GM19395 (cell line): ENCODE results near the gene DYNC2LI1.

Experiments
- ATAC-seq: cut with Tn5 transposase; IDR thresholded peaks from one replicate; pipeline ENCODE4 v1.9.1; 2021; ENCODE audit warnings: mild to moderate bottlenecking, moderate library complexity; ENCODE audit not compliant: unreplicated experiment

The DYNC2LI1 gene

DNA sequence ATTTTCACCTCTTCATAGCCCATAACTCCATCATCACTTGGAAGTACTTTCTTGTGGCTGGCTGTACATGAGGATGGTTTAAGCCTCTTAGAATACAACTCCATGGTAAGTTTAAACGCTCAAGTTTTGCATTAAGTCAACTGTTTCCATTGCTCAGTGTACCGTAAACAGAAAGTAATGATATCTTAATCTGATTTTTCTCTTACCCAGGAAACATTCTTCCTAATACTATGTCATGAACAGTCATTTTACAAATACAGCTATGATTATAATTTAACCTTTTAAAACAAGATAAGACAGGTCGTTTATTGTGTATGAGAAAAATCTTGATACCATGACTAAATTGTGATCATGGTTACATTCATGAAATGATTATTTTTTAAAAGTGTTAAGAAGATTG is 11.6 kb upstream of the DYNC2LI1 start:
- no peak for ATAC-seq

DNA sequence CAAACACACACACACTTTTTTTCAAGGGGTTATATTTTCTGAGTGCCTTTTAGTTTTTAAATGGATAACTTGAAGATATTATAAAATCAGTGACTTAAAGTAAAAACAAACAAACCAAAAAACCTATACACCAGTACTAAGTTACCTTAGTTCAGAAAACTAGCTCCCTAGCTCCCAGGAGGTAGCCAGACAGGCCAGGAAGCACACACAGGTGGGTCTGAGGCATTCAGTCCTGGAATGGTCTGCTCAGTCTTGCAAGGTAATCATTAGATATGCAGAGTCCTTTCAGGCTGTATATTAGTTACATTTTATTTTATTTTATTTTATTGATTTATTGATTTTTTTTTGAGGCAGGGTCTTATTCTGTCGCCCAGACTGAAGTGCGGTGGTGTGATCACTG is 10.7 kb upstream of the DYNC2LI1 start:
- no peak for ATAC-seq

DNA sequence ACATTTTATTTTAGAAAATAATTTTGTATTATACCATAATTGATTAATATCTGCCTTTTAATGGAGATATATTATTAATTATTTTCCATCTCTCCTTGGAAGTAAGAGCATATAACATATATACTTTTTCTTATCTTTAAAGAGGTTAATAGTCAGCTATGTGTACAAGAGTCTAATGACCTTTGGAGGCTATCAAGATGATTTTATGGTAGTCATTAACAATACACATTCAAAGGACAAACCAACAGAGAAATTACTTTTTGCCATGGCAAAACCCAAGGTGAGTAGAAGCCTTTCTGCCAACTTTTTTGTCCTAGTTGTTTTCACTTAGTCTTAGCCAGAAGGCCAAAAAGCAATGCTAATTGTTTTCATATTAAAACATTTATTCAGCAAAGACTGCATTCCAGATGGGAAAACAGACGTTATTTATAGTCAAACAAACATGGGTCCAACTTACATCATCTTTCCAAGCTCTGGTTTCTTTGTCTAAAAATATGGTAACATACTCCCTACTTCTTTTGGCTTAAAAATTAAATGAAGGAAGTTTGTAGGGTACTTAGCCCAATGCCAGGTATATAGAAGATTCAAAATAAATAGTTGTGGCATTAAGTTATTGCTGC is 9.6 kb upstream of the DYNC2LI1 start:
- ATAC-seq, result no peak

DNA sequence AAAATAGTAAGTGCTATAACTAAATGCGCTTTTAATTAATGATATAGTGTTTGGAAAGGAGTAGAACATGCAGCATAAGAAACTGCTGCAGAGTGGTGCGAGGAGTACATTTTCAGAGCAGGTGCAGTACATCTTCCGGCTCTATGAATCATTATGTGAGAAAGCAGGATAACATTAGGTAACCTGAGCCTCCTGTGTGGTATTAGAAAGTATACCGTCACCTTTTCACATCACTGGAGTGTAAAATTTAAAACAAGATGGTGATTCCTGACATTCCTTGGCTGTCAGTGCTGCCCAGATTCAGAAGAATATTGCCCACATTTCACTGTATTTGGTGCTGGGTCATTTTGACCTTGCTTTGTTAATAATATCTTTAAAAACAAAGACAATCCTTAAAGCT is 7.8 kb upstream of the DYNC2LI1 start:
- ATAC-seq, result no peak

DNA sequence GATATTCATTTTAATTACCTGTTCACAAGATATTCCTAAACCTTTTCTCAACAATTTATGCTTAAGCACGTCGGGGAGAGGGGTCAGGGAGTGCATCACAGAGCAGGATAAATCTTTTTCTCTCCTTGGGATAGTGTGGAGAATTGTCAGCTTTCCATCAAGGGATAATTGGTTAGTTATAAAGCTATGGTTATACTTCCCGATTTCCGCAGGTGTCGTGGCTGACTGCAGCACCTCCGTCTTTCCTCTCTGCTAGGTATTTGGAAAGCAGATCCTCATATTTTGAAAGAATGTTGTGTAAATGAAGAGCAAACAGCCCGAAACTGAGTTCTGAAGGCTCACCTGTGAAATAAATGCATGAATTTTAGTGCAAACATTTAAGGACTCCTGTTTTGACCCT is 778 bp downstream of the DYNC2LI1 start:
- no peak for ATAC-seq

DNA sequence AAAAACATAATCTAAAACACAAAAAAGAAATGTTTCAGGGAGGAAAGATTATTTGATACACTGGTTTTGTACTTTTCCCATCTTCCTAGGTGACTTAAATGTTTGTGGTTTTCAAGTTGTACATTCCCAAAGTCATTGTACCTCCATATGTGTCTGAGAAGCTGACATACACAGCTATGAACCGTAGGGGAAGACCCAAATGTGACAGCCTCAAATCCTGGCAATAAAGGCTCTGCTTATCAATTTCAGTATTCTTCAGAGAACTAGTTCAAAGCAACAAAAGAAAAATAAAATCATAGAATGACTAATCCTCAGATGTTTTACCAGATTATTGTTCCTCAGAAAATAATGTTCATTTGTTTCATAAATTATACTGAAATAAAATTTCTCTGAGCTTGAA is 2.5 kb downstream of the DYNC2LI1 start:
- no peak for ATAC-seq

DNA sequence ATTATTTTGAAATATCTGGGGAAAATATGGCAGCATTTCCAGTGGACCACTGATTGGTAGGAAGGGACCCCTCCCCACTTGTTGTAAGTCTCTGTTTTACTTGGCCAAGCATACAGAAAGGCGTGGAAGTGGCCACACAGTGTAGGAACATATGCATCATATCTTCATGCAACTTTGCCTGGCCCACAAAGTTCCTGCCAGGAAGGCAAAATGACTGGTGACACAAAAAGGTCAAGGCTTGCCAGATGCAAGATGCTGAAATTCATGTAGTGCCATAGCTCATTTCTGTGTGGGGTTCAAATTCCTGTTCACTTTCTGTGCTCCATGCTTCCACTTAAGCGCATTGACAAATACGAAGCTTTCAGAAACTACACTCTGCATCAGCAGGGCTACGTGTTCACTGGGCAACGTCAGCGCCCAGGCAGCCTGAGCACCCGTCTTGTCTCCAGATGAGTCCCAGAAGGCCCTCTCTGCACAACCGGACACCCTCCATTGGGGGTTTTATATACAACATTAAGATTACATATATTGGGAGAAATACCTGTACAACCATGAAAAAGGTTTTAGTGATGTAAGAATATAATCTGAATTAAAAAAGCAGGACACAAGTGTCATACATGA is 3.6 kb downstream of the DYNC2LI1 start:
- no peak for ATAC-seq

DNA sequence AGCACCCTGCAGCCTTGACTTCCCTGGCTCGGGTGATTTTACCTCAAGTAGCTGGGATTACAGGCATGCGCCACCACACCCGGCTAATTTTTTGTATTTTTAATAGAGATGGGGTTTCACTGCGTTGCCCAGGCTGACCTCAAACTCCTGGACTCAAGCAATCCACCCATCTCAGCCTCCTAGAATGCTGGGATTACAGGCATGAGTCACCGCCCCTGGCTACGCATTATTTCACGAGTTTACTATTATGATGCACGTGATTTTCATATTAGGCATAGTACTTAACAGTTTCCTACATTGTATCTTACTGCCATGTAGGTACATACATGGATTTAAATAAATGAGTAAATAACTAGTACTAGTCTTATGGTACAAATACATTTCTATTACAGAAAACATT is 4.4 kb downstream of the DYNC2LI1 start:
- no peak for ATAC-seq

DNA sequence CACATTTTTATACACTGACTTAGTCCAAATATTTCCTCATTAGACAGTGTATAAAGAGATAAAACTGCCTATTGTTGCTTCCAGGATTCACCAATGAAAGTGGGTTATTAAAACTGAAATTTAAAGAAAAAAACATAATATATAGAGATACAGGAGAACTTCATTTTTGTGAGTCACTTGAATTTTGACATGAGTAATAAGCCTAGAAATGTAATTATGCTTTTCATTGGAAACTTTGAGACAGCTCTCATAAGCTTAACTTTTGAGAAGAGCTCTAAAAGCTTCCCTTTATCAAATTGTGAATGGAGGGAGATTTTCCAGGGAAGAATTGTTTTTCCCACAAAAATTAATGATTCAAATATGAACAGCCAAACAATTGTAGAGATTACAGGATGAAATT is 14.1 kb downstream of the DYNC2LI1 start:
- no peak for ATAC-seq

DNA sequence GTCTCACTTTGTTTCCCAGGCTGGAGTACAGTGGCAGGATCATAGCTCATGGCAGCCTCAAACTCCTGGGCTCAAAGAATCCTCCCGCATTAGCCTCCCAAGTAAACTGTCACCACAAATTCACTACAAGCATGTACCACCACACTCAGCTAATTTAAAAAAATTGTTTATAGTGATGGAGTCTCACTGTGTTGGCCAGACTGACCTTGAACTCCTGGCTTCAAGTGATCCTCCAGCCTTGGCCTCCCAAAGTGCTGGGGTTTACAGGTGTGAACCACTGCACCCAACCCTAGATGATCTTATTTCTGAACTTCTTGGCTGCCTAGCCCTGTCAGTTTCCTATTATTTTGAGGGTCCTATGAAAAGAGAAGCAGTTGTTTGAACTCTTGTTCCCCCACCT is 14.8 kb downstream of the DYNC2LI1 start:
- ATAC-seq, result no peak

DNA sequence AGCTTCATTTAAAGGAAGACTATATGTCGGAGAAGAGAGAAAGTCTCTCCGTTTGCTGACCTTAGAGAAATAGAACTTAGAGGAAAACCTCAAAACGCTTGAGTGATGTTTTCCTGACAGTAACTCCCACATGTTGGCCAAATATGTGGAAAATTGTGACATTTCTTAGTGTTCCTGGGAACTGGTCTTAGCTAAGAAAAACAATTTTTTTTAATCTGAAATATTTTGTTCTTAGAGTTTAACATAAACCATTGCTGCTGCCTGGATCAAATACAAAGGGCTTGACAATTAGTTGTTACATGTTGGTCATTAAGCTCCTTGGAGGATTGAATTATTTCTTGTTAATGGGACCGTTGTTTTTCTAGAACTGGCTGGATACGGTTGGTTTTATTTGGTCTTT is 16.3 kb downstream of the DYNC2LI1 start:
- ATAC-seq, result no peak

DNA sequence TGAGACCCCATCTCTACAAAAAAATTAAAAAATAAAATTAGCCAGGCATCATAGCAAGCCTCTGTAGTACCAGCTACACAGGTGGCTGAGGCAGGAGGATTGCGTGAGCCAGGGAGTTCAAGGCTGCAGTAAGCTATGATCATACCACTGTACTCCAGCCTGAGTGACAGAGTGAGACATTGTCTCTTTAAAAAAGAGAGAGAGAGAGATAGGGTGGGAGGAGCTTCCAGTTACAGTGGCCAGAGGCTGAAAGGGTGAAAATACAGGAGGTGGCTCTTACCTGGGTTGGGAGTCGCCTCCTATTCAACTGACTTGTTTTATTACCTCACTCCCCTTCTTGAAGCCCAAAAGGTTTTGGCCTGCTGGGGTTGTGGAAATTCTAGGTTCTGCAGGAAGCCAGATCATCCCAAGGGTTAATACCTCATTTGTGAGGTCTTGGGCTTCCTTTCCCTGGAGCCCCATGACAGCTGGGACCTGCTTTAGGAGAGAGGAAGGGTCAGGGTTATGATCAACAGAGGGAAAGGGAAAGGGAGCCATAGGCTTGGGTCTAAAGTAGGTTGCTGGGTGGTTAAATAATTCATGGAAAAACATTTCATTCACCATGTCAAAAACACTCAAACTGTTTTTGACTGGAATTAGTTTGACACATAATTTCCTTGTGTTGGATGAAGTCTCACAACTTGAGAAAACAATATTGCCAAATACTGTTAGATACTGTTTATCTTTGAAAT is 17.4 kb downstream of the DYNC2LI1 start:
- no peak for ATAC-seq

DNA sequence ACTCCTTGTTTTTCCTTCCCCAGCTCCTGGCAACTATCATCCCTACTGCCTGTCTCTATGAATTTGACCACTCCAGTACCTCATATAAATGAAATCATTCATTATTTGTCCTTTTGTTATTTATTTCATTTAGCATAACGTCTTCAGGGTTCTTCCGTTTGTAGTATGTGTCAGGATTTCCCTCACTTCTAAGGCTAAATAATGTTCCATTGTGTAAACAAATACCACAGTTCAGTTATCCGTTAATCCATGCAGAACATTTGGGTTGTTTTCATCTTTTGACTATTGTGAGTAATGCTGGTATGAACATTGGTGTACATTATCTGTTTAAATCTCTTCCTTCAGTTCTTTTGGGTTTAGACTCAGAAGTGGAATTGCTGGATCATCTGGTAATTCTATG is 18.8 kb downstream of the DYNC2LI1 start:
- ATAC-seq, result no peak

DNA sequence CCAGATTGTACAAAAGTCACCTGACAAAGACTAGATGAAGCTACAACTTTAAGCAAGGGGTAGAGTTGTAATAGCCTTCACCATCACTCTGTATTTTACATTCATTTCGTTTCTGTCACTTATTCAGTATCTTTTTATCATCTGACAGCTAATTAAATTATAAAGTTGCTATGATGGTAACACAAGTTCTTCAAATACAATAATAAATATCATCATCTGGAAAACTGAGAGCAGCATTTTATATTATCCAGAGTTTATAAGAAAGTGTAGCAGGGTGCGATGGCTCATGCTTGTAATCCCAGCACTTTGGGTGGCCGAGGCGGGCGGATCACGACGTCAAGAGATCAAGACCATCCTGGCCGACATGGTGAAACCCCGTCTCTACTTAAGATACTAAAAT is 21.1 kb downstream of the DYNC2LI1 start:
- no peak for ATAC-seq

DNA sequence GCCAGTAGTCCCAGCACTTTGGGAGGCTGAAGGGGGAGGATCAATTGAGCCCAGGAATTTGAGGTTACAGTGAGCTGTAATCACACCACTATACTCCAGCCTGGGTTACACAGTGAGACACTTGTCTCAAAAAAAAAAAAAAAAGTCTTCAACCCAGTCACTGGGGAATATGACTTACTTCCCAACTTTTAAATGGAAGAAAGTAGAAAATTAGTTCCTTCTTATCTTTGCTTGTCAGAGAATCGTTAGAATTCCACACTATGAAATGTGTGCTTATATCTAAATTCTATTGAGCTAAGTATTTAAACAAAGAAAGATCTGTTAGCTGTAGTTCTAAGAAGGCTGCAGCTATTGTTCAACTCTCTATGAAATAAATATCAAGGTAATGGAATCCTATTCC is 22.4 kb downstream of the DYNC2LI1 start:
- ATAC-seq, result no peak

DNA sequence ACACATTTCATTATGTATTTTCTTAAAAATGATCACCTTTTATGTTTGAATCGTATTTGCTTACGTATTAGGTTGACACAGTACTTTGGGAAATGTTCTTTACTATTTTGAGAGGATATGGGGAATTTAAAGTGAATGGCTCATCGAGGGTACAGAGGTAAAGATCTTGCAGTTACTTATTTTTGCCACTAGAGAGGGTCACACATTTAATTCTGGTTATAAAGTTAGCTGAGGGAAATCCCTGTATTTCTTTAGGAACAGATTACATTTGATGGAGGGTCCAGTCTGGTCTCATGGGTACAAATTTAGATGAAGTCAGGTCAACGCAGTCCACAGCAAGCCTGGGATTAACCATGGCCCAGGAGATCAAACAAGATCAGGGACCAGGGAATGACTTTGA is 24.5 kb downstream of the DYNC2LI1 start:
- ATAC-seq, result no peak

DNA sequence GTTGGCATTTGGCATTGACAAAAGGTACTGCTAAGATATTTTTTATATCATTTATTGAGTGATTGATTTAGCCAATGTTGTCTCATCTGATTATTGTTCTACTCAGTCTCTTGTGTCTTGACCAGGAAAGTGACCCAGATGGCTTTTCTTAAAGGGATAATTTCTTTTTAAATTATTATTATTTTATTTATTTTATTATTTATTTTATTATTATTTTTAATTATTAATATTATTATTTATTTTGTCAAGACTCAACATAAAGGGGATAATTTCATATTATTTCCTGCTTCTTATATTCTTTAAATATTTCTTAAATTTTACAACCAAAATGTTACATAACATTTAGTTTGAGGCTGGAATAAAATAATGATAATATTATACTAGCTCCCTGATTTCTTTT is 27.1 kb downstream of the DYNC2LI1 start:
- no peak for ATAC-seq

DNA sequence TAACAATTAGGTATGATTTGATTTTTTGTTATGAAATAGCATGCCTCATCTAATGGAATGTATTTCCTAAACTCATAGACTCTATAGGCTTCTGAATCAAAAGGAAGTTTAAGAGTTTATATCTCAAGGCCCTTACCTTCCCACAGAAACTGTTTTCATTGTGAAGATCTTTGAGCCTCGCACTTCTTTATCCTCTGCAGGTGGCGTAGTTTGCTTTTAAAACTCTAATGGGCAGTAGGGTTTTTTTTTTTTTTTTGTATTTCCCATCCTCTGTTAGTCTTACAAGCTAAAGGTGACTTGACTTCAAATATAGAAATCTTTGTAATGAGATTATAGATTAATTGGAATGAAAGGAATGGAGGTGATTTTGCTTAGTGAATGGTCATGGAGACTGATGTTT is 28.3 kb downstream of the DYNC2LI1 start:
- ATAC-seq, result no peak

DNA sequence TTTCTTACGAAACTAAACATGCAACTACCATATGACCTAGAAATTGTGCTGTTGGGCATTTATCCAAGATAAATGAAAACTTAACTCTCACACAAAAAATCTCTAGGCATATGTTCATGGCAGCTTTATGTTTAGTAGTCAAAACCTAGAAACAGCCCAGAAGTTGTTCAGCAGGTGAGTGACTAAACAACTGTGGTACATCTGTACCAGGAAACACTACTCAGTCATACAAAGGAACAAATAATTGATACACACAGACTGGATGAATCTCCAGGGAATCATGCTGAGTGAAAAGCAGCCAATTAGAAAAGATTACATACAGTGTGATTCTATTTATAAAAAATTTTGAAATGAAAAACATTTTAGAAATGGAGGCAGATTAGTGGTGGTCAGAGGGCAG is 29.3 kb downstream of the DYNC2LI1 start:
- no peak for ATAC-seq

DNA sequence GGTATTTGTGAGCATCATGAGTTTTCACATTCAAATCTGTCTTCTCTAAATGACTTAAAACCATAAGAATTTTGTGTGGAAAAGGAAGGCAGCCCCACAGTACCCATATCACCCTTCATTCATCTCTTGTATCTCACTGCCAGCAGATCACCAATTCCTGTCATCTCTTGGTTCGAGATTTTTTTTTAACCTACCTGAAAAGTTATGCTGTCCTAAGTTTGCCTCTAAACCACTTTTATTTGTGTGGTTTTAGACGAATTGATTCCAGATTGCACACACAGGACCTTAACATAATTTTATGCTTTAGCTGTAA is 32.8 kb downstream of the DYNC2LI1 start:
- ATAC-seq, result no peak

DNA sequence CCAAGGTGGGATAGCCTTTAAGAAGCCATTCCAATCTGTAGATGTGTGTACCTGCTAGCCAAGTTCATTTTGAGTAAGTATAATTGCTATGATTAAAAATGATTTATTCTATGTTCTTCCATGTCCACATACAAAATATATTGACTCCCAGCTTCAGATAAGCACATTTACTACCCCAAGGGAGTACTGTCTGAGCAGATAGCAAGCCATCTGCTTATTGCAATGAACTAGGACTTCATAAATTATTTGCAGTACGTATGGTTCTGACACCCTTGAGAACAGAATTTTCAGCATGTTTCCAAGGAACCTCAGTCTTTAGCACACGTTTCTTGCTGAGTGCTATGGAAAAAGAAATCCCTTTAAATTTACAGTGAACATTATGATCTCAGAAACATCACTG is 36.6 kb downstream of the DYNC2LI1 start:
- no peak for ATAC-seq

DNA sequence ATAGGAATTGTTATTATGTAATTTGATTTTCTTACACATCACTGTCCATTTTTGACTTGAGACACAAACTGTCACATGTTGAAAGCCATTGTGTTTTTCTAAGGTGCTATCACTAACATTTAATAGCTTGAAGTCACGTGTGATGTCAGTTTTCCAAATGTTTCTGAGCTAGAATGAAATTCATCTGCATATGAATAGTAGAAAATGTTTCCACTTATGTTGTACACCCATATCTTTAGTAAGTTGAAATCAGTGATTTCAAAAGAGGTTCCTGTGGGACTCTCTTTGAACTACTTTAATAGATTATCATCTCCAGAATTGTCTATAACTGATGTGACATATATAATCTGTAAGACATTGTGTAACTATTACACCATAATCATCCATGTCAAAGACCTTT is 37.0 kb downstream of the DYNC2LI1 start:
- no peak for ATAC-seq

DNA sequence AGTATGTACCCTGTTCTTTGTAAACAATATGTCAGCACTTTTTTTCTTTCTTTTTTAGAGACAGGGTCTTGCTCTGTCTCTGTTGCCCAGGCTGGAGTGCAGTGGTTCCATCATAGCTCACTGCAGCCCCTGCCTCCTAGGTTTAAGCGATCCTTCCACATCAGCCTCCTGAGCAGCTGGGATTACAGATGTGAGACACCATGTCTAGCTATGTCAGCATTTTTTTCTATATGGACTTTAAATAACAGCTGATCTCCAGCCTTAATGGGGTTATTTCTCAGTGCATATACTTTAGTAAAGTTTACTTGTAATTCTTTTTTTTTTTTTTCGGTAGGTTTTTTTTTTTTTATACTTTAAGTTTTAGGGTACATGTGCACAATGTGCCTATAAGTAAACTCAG is 38.2 kb downstream of the DYNC2LI1 start:
- no peak for ATAC-seq
